Right renal cortex interstitium (tissue), 3 donors: Measurements from ENCODE around the gene LMO4. TPM values are rescaled to one million over a fixed set of nuclear protein-coding genes. Genes with fewer than 3 reads are reported as not detected.

Experiments
- DNase-seq, 3 donors: peaks; one replicate each; pipeline ENCODE4 v3.0.0-alpha.2; 2013; ENCODE audit warnings: low read depth in 3 of 3, low spot score in 2 of 3
- polyA plus RNA-seq, 3 donors: library from polyadenylated mRNA; unstranded; fragments of 120-200 nt; gene quantifications; one replicate each; pipeline ENCODE4 v1.2.1, GENCODE V29; 2013; ENCODE audit not compliant: insufficient read length in 3 of 3

LMO4 gene, protein sequence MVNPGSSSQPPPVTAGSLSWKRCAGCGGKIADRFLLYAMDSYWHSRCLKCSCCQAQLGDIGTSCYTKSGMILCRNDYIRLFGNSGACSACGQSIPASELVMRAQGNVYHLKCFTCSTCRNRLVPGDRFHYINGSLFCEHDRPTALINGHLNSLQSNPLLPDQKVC
- polyA plus RNA-seq, result 100 to 1,000 TPM; 120 to 162 (median 133) TPM

DNA sequence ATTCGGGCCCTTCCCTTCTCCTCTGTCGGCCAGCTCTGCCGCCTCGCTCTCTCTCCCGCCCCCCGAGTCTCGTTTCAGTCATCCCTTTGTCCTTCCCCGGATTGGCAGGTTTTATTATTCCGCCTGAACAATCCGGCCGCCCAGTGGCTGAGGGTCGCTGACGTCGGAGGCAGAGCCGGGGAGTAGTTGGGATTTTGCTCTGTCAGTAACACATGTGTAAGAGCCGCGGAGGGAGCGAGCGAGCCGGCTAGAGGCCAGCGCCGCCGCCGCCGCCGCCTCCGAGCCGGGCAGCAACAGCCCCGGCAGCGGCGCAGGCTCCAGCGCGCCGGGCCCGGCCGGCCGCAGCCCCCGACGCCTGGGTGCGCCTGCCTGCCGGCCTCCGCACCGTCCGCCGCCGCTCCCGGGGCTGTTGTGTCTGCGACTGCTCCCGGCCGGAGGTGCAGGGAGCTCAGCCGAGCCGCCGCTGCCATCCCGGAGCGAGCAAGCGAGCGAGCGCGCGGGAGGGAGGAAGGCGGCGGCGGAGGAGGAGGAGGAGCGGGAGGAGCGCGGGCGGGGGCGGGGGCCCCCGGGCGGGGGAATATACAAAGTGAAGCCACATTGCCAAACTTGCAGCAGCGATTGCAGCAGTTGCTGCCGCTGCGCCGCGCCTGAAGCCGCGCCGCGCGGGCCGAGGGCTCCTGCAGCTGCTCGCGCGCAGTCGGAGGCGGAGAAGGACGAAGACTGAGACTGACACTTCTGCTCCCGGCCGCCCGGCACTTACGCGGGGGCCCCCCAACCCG is at the start of gene LMO4:
TSS of gene LMO4 (plus strand) at position 609 of the 779 bp plus-strand sequence. CDS start 3,136 bp downstream, outside the sequence.
- peak; percentile 90 to 95 (median 92) for DNase-seq

DNA sequence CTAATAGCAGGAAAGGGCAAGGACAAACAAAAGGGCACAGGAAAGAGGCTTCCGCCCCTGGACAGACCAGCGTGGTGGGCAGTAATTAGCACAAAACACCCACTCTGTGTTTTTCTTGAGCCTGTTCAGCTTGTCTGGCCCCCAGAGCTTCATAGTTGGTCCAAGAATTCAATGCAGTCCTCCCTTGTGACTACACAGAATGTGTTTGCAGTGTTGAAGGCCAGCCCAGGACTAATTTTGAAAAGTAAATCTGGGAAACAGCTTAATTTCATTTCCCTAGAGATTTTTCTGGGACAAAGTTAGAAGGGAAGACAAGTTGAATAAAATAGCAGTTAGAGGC is 49.2 kb upstream of the LMO4 start:
- no peak for DNase-seq

- DNase-seq, result no peak
These were observed 48.6 kb upstream of the LMO4 start for GRCh38 chr1:87279966-87280535.

DNA sequence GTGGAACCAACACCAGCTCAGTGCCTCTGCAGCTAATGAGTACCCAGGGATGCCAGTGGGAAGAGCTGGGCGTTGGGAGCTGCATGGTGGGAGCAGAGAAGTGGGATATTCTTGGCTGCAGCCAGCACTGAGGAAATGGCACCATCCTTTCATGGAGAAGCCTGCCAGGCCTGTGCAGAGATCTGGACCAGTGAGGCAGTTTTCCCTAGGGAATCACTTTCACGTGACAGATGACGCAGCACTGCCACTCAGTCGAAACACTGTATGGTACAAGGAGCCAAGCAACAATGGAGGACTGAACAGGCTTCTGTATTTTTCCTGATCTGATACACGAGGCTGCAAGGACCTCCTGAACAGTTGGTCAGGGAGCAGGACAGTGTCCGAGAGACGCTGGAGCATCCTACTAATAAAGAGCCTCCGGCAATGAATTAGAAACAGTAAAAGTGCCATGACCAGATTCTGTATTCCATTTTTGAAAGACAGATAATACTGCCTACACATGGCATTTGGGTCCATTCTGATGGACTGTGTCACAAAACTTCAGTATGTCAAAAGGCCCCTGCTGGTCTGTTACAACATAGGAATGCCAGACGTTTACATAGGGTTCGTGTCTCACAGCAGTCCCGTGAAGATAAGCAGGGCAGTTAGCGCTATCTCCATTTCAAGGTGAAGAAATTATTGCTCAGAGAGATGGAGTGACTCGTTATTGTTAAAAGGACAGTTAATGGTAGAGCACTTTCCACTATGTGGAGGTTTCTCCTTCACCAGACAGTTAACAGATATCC is 44.0 kb upstream of the LMO4 start:
- no peak for DNase-seq

DNA sequence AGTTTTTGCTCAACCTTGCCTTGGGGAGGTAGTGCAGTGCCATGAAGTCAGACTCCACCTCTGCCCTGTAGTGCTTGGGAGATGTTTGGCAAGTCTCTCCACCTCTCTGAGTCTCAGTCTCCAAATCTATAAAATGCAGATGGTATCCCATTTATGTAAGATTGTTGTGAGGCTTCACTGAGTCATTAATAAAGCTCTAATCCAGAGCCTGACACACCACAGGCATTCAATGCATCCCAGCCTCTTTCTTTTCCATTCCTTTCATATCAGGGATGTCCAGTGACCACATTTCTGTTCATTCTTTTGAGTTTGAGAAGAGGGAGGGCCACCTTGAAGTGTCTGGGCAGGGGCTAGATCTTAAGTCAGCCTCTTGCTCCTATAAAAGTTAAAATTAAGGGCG is 37.6 kb upstream of the LMO4 start:
- DNase-seq, result no peak

DNA sequence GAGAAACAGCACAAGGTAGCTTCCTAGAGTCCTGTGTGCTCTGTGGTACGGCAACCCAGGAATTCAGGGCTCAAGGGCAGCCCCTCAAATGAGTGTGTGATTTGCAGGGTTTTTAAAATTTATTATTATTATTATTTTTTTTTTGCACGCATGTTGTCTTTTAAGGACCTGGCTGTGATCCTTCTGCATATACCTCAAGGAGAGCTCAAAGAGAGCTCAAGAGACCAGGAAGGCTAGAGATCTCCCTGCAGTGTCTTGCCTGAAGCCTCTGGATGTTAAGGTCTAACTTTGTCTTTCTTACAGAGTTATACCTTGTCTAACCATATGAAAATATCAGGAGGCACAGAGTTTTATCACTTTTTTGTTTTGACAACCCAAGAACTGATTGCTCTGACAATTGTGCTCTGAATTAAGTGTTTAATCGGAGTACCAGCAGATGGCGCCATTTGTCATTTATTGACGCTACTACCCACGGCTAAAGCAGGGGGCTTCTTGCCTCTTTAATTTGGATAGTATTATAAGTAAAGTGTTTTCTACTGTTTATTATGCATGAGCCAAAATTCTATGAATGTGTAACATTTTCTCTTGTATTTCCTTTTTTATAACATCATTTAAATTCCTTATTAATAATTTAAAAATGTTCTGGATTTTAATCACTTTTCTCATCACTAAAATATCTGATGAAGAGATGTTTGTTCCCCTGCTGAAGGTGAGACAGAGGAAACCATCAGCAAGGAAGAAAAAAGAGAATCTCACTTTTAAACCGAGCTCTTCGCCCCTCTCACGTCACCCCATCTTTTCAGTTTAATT is 35.8 kb upstream of the LMO4 start:
- peak; percentile 57 to 62 (median 60) for DNase-seq

DNA sequence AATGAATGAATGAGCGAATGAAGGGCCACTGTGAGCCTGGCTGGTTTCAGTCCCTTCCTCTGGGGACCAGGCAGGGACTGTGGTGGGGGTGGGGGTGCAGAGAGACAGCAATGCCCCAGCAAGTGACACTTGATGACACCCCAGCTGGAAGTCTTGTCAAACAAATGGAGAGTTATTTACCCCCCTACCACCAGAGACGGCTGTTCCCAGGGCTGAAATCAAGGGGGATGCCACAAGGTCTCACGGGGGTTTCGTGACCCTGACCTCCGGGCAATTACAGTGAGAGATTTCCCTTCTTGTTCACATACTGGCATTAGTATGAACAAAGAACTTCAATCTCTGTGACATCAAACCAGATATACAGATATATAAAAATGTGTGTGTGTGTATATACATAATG is 34.0 kb upstream of the LMO4 start:
- DNase-seq, result no peak

DNA sequence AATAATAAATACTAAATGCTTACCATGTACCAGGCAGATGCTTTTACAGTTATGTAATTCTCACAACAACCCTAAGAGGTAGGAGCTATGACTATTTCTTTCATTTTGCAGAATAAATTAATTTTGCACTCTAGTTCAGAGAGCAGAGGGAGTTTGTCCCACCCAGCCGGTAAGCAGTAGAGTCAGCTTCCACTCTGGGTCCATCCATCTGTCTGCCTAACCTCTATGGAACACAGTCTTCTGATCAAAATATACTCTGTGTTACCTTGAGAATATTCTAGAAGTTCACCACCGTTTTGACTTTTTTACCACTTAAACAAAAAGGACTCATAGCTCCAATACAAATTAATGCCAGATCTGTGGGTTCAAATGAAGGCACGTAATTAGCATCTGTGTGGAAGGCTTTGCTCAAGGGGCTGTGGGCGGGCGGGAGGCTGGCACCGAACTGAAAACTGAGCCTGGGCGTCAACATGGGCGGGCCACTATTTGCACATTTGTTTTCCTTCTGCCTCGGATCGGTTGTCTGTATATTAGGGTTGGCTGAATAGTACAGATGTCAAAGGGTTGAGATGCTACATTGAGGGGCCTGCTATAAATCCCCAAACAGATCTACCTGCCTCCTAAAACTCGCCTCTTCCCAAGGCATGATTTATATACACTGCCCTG is 33.1 kb upstream of the LMO4 start:
- no peak for DNase-seq

DNA sequence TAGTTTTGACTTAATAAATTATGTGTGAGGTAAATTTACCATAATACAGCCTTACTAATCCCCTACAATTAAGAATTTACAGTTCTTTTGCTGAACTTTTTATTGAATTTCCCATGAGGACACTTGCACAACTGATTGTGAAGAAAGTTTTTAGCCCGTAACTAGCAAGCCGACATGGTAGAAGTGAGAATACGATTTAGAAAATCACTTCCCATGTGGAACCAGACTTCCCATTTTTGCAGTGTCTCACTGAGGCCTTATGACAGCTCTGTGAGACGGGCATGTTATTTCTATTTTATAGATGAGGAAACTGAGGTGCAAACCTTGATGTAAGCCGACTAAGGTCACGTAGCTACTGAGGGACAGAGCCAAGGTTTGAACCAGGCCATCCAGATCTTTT is 32.5 kb upstream of the LMO4 start:
- no peak for DNase-seq

DNA sequence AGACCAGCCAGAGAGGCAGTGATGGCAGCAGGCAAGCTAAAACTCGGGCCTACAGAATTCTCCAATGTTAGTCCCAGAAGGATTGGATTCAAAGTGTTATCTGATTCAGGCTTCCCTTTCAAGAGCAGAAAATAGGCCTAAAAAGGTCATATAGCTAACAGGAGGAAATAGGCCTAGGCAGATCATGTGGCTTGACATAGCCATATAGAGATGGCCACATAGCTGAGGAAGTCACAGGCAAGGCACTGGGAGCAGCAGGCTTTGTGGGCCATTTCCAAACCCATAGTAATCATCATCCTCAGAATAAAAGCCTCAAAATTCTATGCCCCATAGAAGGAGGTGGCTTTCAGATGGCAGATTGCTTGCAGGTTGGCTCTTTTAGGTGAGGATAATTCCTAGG is 29.0 kb upstream of the LMO4 start:
- DNase-seq, result no peak

- no peak for DNase-seq
These were observed 28.1 kb upstream of the LMO4 start for GRCh38 chr1:87300628-87301027.

DNA sequence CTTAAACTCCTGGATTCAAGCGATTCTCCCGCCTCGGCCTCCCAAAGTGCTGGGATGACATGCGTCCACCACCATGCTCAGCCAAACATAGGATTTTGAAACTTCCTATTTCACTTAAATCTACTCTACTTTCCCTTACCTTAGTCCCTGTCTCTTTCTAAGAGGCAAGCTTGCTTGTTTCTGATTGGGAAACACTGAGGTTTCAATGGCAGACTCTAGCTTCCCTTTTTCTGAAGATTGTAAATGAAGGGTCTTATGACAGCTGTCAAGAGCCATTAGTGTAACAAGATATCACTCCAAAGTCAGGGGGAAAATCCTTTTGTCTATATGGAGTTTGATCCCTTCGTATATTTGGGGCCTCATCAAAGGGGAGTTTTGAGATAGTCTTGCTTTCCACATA is 23.5 kb upstream of the LMO4 start:
- no peak for DNase-seq

DNA sequence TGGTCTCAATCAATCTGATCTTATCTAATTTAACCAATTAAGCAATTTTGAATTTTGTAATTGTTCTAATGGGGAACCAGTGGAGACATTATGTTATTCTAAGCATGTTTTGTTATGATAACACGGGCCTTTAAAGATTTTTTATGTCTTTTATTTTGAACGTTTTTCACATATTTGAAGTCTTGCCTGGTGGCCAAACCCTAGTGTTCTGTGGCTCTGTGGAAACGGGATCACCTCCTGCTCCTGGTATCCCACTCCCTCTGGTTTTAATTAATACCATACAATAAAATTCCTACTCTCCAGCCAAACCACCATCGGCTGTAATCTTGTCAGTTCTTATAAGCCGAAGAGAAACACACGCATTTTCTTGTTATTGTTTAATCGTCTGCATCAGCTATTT is 22.9 kb upstream of the LMO4 start:
- DNase-seq, result no peak

- DNase-seq, result no peak
These were observed 21.4 kb upstream of the LMO4 start for GRCh38 chr1:87307306-87307705.

GRCh38 chr1:87307931-87308330 is 20.7 kb upstream of the LMO4 start:
- no peak for DNase-seq

DNA sequence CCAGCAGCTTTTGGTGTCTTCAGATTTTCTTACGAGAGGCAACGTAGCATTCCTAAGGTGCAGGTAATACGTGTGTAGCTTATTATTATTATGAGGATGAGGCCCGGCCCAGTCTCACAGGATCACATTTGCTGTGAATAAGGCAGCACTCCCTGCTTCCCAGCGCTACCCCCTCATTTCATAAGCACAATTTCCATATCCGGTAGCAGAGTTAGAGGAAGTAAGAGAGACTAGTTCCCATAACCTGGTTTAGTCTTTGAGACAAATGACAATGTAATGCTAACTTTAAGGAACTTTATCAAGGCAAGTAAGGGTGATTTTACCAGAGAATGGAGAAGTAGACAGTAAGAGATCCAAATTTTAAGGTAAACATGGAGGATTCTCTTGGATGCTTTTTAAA is 14.6 kb upstream of the LMO4 start:
- no peak for DNase-seq

DNA sequence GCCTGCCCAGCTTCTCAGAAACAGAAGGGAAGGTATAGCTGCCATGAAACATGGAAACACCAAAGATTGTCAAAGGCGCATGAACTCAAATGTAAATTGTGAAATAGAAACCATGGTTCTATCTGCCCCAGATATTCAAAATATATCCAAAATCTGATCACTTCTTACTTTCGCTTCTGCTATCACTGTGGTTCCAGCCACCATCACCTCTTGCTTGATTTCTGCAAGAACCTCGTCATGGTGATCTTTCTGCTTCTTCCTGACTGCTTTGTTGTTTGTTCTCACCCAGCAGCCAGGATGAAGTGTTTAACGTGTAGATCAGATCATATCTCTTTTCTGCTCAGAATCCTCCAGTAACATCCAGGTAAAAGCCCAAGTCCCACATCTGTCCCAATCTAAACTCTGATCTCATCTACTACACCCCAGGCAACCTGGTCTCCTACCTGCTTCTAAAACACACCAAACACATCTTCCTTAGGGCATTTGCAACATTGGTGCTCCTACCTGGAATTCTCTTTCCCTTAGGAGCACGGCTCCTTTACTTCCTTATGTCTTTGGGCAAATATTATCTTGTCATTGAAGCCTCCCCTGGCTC is 10.5 kb upstream of the LMO4 start:
- no peak for DNase-seq

DNA sequence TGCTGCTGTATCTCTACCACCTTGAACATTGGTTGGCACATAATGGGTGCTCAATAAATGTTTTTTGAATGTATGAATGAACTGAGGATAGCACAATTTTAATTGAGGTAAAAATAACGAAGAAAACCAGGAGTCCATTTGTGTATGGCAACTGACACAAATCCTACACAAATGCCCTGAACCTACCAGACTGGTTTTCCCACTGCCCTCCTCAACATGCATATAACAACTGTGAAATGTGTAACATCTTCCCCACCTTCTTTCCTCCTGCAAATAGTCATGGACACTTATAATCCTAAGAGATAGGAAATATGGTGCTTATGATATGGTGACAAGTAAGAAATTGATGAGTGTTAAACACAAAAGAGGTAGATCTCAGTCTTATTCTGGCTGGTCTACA is 9.9 kb upstream of the LMO4 start:
- no peak for DNase-seq

DNA sequence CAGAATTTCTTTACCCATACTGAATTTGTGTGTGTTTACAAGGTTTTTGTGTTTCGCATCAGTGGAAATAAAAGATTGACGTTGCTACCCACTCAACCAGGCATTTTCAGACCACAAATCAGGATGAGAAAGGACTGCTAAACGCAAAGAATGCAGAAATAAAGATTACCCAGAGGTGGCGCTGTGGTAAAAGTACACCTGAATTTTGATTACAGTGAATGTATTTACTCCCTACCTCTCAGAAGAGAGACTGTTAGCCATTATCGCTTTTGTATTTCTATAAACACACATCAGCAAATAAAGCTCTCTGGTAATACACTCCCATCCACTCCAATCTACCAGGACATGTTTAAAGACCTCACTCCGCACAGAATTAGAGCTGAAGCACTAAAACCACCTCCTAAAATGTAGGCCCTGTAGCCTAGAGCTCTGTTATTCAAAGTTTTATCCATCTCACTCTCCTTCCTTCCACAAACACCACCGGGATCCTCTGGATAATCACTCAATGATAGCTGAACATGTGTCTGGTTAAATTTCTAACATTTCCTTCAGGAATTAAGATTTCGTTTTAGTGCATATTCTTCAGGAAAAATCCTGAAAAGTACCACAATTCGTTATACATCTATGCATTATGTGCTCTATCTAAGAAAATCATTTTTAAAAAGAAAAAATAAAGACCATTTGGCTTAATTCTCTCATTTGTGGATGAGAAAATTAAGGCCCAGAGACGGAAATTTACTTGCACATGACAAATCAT is 2.5 kb upstream of the LMO4 start:
- DNase-seq, result no peak
